NCI-H146 treated with DMSO at 0.1 percent for 48 hours (cell line): ENCODE results near the gene KCNQ5.
"Not testable (repeated sequence)": the region's sequence is repeated elsewhere in the genome, so short reads cannot be mapped to it uniquely, and the experiment has no call there.

Experiments
- DNase-seq: peaks from one replicate; lab custom pipeline; 2025; ENCODE audit not compliant: unreplicated experiment; lab: John Stamatoyannopoulos, UW

KCNQ5 gene

GRCh38 chr6:72892901-72893300, 271.0 kb downstream of the KCNQ5 start:
- DNase-seq, result no peak

GRCh38 chr6:72894091-72894490, 272.2 kb downstream of the KCNQ5 start:
- DNase-seq, result no peak

GRCh38 chr6:72898313-72898712, 276.4 kb downstream of the KCNQ5 start:
- DNase-seq, result not testable (repeated sequence)

GRCh38 chr6:72905705-72906478, 284.0 kb downstream of the KCNQ5 start:
- DNase-seq, result no peak

GRCh38 chr6:72911463-72912155, 289.7 kb downstream of the KCNQ5 start:
- no peak for DNase-seq

GRCh38 chr6:72913797-72914196, 291.9 kb downstream of the KCNQ5 start:
- no peak for DNase-seq

- no peak for DNase-seq
Observed at GRCh38 chr6:72916298-72916697, 294.4 kb downstream of the KCNQ5 start.

- no peak for DNase-seq
Observed at GRCh38 chr6:72916906-72917305, 295.0 kb downstream of the KCNQ5 start.

- DNase-seq, result no peak
Observed at GRCh38 chr6:72922401-72922800, 300.5 kb downstream of the KCNQ5 start.

GRCh38 chr6:72925136-72925535, 303.3 kb downstream of the KCNQ5 start:
- DNase-seq, result no peak

GRCh38 chr6:72930556-72931132, 308.8 kb downstream of the KCNQ5 start:
- no peak for DNase-seq

GRCh38 chr6:72931325-72931887, 309.5 kb downstream of the KCNQ5 start:
- DNase-seq, result no peak

- DNase-seq, result no peak
Observed at GRCh38 chr6:72933233-72933632, 311.4 kb downstream of the KCNQ5 start.

GRCh38 chr6:72936766-72937559, 315.1 kb downstream of the KCNQ5 start:
- DNase-seq, result no peak

GRCh38 chr6:72938104-72938503, 316.2 kb downstream of the KCNQ5 start:
- DNase-seq, result no peak

- DNase-seq, result no peak
Observed at GRCh38 chr6:72939004-72939403, 317.1 kb downstream of the KCNQ5 start.

- DNase-seq, result no peak
Observed at GRCh38 chr6:72940265-72940664, 318.4 kb downstream of the KCNQ5 start.

- DNase-seq, result no peak
Observed at GRCh38 chr6:72941263-72941662, 319.4 kb downstream of the KCNQ5 start.

- DNase-seq, result no peak
Observed at GRCh38 chr6:72941751-72942150, 319.9 kb downstream of the KCNQ5 start.

- no peak for DNase-seq
Observed at GRCh38 chr6:72943699-72944098, 321.8 kb downstream of the KCNQ5 start.

GRCh38 chr6:72944660-72945059, 322.8 kb downstream of the KCNQ5 start:
- DNase-seq, result no peak
